OCI-LY3 (cell line): ENCODE data around the gene WDR4.
"Not testable (repeated sequence)": the region's sequence is repeated elsewhere in the genome, so short reads cannot be mapped to it uniquely, and the experiment has no call there.

Experiments
- CTCF ChIP-seq: fragments of 200-600, 300-600 bp; sonication (generic); IDR thresholded peaks from 2 replicates; pipeline ENCODE4 v1.5.1; 2014; ENCODE audit warnings: antibody characterized with exemption, low read length, low read depth
- EZH2phosphoT487 ChIP-seq: fragments of 200-600 bp; shearing (Covaris generic); IDR thresholded peaks from 2 replicates; pipeline ENCODE4 v1.6.1; 2018; ENCODE audit warnings: antibody characterized with exemption, mixed run types, low read depth

GRCh38 chr21:42927474-42928200, 48.3 kb upstream of the WDR4 start:
- TF ChIP-seq CTCF, EZH2phosphoT487: not testable (repeated sequence)
